Osteocyte (in vitro differentiated cells): Measurements from ENCODE around the gene BAHCC1. TPM values are rescaled to one million over a fixed set of nuclear protein-coding genes. Genes with fewer than 3 reads are reported as not detected.

Experiments
- DNase-seq: peaks from one replicate; pipeline ENCODE4 v3.0.0; 2021; ENCODE audit warnings: mixed read lengths; ENCODE audit not compliant: unreplicated experiment; ENCODE audit errors: extremely low spot score
- H3K27ac Mint-ChIP-seq: one replicate; pipeline ENCODE4 v1.8.0; 2021; ENCODE audit warnings: mild to moderate bottlenecking, mixed read lengths; ENCODE audit not compliant: unreplicated experiment
- H3K27me3 Mint-ChIP-seq: one replicate; pipeline ENCODE4 v1.8.0; 2021; ENCODE audit warnings: mixed read lengths; ENCODE audit not compliant: unreplicated experiment
- H3K36me3 Mint-ChIP-seq: one replicate; pipeline ENCODE4 v1.8.0; 2021; ENCODE audit warnings: mixed read lengths; ENCODE audit not compliant: unreplicated experiment
- H3K4me1 Mint-ChIP-seq: one replicate; pipeline ENCODE4 v1.8.0; 2021; ENCODE audit warnings: mixed read lengths; ENCODE audit not compliant: unreplicated experiment
- H3K4me3 Mint-ChIP-seq: one replicate; pipeline ENCODE4 v1.8.0; 2021; ENCODE audit warnings: mild to moderate bottlenecking, moderate library complexity, mixed read lengths; ENCODE audit not compliant: unreplicated experiment
- H3K9me3 Mint-ChIP-seq: one replicate; pipeline ENCODE4 v1.8.0; 2021; ENCODE audit warnings: mixed read lengths; ENCODE audit not compliant: unreplicated experiment
- CTCF ChIP-seq: fragments of 200-600 bp; sonication (generic); IDR thresholded peaks from 2 replicates; pipeline ENCODE4 v1.5.0; 2021; ENCODE audit warnings: antibody characterized with exemption, mild to moderate bottlenecking, moderate library complexity
- total RNA-seq: library from RNA; stranded (reverse); gene quantifications from 2 replicates; pipeline ENCODE4 v1.2.1, GENCODE V29; 2021

The BAHCC1 gene
- total RNA-seq, 1 donor from 2014 or later: 55.7 TPM

- no peak for TF ChIP-seq CTCF
- Mint-ChIP-seq H3K27ac (no peak overlapping the region), H3K36me3 (no peaks in the 10 kb centered on the region), H3K4me1 (peaks cover 41% of the 10 kb centered on the region), H3K4me3 (no peak overlapping the region), H3K9me3 (no peaks in the 10 kb centered on the region), H3K27me3 (no peaks in the 10 kb centered on the region)
- no peak for DNase-seq
Measured at GRCh38 chr17:81433656-81434055, 38.4 kb downstream of the BAHCC1 start.

DNA sequence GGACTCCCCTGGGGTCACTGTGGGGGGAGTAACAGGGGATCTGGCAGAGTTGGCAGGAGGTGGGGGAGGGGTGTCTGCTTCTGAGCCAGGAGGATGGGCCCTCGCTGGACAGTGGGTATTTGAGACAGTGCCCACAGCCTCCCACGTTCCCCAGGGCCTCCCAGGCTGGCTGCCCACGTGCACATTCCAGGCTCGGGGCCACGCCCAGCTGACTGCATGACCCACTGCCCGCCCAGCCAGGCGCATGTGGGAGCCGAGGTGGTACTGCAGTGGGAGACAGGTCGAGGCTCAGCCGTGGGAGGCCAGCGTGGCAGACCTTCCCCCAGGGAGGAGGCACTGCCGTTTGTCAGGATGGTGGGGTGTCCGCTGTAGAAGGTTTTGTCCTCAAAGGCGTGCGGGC lies 38.8 kb downstream of the BAHCC1 start:
- no peaks in the 10 kb centered on the region for H3K9me3 Mint-ChIP-seq
- no peak for TF ChIP-seq CTCF
- H3K4me1 Mint-ChIP-seq: peaks cover 39% of the 10 kb centered on the region
- H3K4me3 Mint-ChIP-seq: no peak overlapping the region
- H3K36me3 Mint-ChIP-seq: no peaks in the 10 kb centered on the region
- H3K27me3 Mint-ChIP-seq: no peaks in the 10 kb centered on the region
- no peak overlapping the region for H3K27ac Mint-ChIP-seq
- no peak for DNase-seq

GRCh38 chr17:81434681-81435417 lies 39.6 kb downstream of the BAHCC1 start:
- Mint-ChIP-seq H3K4me1 (peaks cover 37% of the 10 kb centered on the region), H3K9me3 (no peaks in the 10 kb centered on the region), H3K36me3 (no peaks in the 10 kb centered on the region)

GRCh38 chr17:81435652-81436293 lies 40.5 kb downstream of the BAHCC1 start:
- Mint-ChIP-seq H3K36me3 (no peaks in the 10 kb centered on the region), H3K27me3 (no peaks in the 10 kb centered on the region), H3K9me3 (no peaks in the 10 kb centered on the region), H3K4me3 (no peak overlapping the region), H3K4me1 (peaks cover 33% of the 10 kb centered on the region), H3K27ac (no peak overlapping the region)
- DNase-seq: no peak
- no peak for TF ChIP-seq CTCF

More at GRCh38 chr17:81434681-81435417, 39.6 kb downstream of the BAHCC1 start:
- no peak overlapping the region for H3K4me3 Mint-ChIP-seq
- no peak for DNase-seq
- no peak overlapping the region for H3K27ac Mint-ChIP-seq
- TF ChIP-seq CTCF: no peak
- no peaks in the 10 kb centered on the region for H3K27me3 Mint-ChIP-seq

DNA sequence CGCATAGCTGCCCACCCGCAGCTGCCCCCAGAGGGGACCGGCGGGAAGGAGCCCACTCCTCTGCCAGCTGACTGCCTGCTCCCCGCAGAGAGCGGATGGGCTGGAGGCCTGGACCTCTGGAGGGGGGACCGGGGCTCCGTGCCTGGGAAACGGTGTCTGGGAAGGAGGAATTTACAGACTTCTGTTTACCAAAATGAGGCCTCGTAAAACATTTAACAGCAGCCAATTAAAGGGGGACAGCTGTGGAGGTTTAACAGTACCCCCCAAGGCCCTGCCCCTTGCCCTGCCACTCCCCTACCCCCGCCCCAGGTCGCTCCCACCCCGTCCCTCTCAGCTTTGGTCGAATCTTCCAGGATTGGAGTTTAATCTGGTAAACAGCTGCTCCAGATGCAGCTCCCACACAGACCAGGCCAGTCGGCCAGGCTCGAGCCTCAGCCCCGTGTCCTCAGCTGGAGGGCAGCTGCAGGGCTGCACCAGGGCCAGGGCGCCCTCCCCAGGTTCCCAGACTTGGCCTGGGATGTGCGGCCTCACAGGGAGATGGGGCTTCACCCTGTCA lies 41.1 kb downstream of the BAHCC1 start:
- Mint-ChIP-seq H3K4me3 (no peak overlapping the region), H3K27me3 (no peaks in the 10 kb centered on the region), H3K9me3 (no peaks in the 10 kb centered on the region), H3K36me3 (no peaks in the 10 kb centered on the region), H3K4me1 (peaks cover 33% of the 10 kb centered on the region), H3K27ac (no peak overlapping the region)
- no peak for DNase-seq
- no peak for TF ChIP-seq CTCF
